ENCODE measurements around the gene BMP2K.
"Not testable (repeated sequence)": the region's sequence is repeated elsewhere in the genome, so short reads cannot be mapped to it uniquely, and the experiment has no call there.

BMP2K gene

GRCh38 chr4:78784236-78784865, 8.2 kb downstream of the BMP2K start:
- H3K27me3 Mint-ChIP-seq: no peaks in the 10 kb centered on the region
- H3K9me3 Mint-ChIP-seq: no peaks in the 10 kb centered on the region
- DNase-seq: no peak
- no peak overlapping the region for H3K4me3 Mint-ChIP-seq
- H3K36me3 Mint-ChIP-seq (ENCODE audit: insufficient read depth): no peaks in the 10 kb centered on the region
- peaks cover 2 to 16% of the 10 kb centered on the region in 2 donors for H3K4me1 Mint-ChIP-seq (ENCODE audit: low read depth in 2 of 2)
- ATAC-seq (replicated peaks): no peak
- no peak overlapping the region for H3K27ac Mint-ChIP-seq

GRCh38 chr4:78787392-78788006, 11.3 kb downstream of the BMP2K start:
- Mint-ChIP-seq H3K36me3 (ENCODE audit: insufficient read depth) (no peaks in the 10 kb centered on the region), H3K4me3 (no peak overlapping the region), H3K27ac (no peak overlapping the region), H3K27me3 (no peaks in the 10 kb centered on the region), H3K9me3 (no peaks in the 10 kb centered on the region), H3K4me1 (ENCODE audit: low read depth in 2 of 2) (peaks cover 2 to 16% of the 10 kb centered on the region in 2 donors)
- DNase-seq: no peak
- no peak for ATAC-seq (replicated peaks)

- Mint-ChIP-seq H3K36me3 (ENCODE audit: insufficient read depth) (no peaks in the 10 kb centered on the region), H3K27me3 (no peaks in the 10 kb centered on the region), H3K27ac (no peak overlapping the region), H3K4me1 (ENCODE audit: low read depth in 2 of 2) (peaks cover 2 to 16% of the 10 kb centered on the region in 2 donors), H3K9me3 (no peaks in the 10 kb centered on the region), H3K4me3 (no peak overlapping the region)
- ATAC-seq (replicated peaks) (no peak), DNase-seq (no peak)
Measured at GRCh38 chr4:78788007-78788889, 12.1 kb downstream of the BMP2K start.

- H3K4me1 Mint-ChIP-seq (ENCODE audit: low read depth in 2 of 2); H3K36me3 Mint-ChIP-seq (ENCODE audit: insufficient read depth); H3K4me3 Mint-ChIP-seq; DNase-seq; ATAC-seq (replicated peaks); H3K27ac Mint-ChIP-seq; H3K27me3 Mint-ChIP-seq; H3K9me3 Mint-ChIP-seq: not testable (repeated sequence)
Measured at GRCh38 chr4:78795594-78796416, 19.7 kb downstream of the BMP2K start.

GRCh38 chr4:78796526-78796925, 20.4 kb downstream of the BMP2K start:
- no peaks in the 10 kb centered on the region for H3K36me3 Mint-ChIP-seq (ENCODE audit: insufficient read depth)
- no peak for ATAC-seq (replicated peaks)
- no peak overlapping the region for H3K4me3 Mint-ChIP-seq
- H3K27me3 Mint-ChIP-seq: no peaks in the 10 kb centered on the region
- H3K4me1 Mint-ChIP-seq (ENCODE audit: low read depth in 2 of 2): peaks cover 2 to 3% of the 10 kb centered on the region in 2 donors
- no peak overlapping the region for H3K27ac Mint-ChIP-seq
- no peaks in the 10 kb centered on the region for H3K9me3 Mint-ChIP-seq
- no peak for DNase-seq

GRCh38 chr4:78797777-78798284, 21.7 kb downstream of the BMP2K start:
- Mint-ChIP-seq H3K4me3 (no peak overlapping the region), H3K27me3 (no peaks in the 10 kb centered on the region), H3K4me1 (ENCODE audit: low read depth in 2 of 2) (peaks cover 2 to 6% of the 10 kb centered on the region in 2 donors), H3K36me3 (ENCODE audit: insufficient read depth) (no peaks in the 10 kb centered on the region), H3K9me3 (no peaks in the 10 kb centered on the region), H3K27ac (no peak overlapping the region)
- no peak for DNase-seq
- ATAC-seq (replicated peaks): no peak

GRCh38 chr4:78799551-78800495, 23.7 kb downstream of the BMP2K start:
- no peak overlapping the region for H3K27ac Mint-ChIP-seq
- H3K36me3 Mint-ChIP-seq (ENCODE audit: insufficient read depth): no peaks in the 10 kb centered on the region
- no peaks in the 10 kb centered on the region for H3K27me3 Mint-ChIP-seq
- peaks cover 2 to 6% of the 10 kb centered on the region in 2 donors for H3K4me1 Mint-ChIP-seq (ENCODE audit: low read depth in 2 of 2)
- no peak for ATAC-seq (replicated peaks)
- H3K9me3 Mint-ChIP-seq: no peaks in the 10 kb centered on the region
- H3K4me3 Mint-ChIP-seq: no peak overlapping the region
- DNase-seq: no peak

- H3K4me3 Mint-ChIP-seq: no peak overlapping the region
Measured at GRCh38 chr4:78800965-78801364, 24.8 kb downstream of the BMP2K start.

GRCh38 chr4:78803983-78804382, 27.8 kb downstream of the BMP2K start:
- Mint-ChIP-seq H3K36me3 (ENCODE audit: insufficient read depth) (peaks cover 5% of the 10 kb centered on the region), H3K9me3 (no peaks in the 10 kb centered on the region), H3K4me1 (ENCODE audit: low read depth in 2 of 2) (peaks cover 2 to 6% of the 10 kb centered on the region in 2 donors), H3K4me3 (no peak overlapping the region), H3K27me3 (no peaks in the 10 kb centered on the region), H3K27ac (no peak overlapping the region)
- ATAC-seq (replicated peaks) (no peak), DNase-seq (no peak)

More at GRCh38 chr4:78800965-78801364, 24.8 kb downstream of the BMP2K start:
- ATAC-seq (replicated peaks) (no peak), DNase-seq (no peak)
- peaks cover 2 to 6% of the 10 kb centered on the region in 2 donors for H3K4me1 Mint-ChIP-seq (ENCODE audit: low read depth in 2 of 2)
- H3K9me3 Mint-ChIP-seq: no peaks in the 10 kb centered on the region
- no peak overlapping the region for H3K27ac Mint-ChIP-seq
- H3K27me3 Mint-ChIP-seq: no peaks in the 10 kb centered on the region
- no peaks in the 10 kb centered on the region for H3K36me3 Mint-ChIP-seq (ENCODE audit: insufficient read depth)

GRCh38 chr4:78806943-78807460, 30.9 kb downstream of the BMP2K start:
- no peaks in the 10 kb centered on the region for H3K27me3 Mint-ChIP-seq
- DNase-seq: no peak
- no peak for ATAC-seq (replicated peaks)
- no peaks in the 10 kb centered on the region for H3K4me1 Mint-ChIP-seq (ENCODE audit: low read depth in 2 of 2)
- H3K9me3 Mint-ChIP-seq: no peaks in the 10 kb centered on the region
- H3K36me3 Mint-ChIP-seq (ENCODE audit: insufficient read depth): peaks cover 5% of the 10 kb centered on the region
- H3K4me3 Mint-ChIP-seq: no peak overlapping the region
- H3K27ac Mint-ChIP-seq: peak overlapping the region in 1 of 2 donors; percentile 46

GRCh38 chr4:78809295-78809694, 33.1 kb downstream of the BMP2K start:
- peaks cover 5% of the 10 kb centered on the region for H3K36me3 Mint-ChIP-seq (ENCODE audit: insufficient read depth)
- no peak overlapping the region for H3K27ac Mint-ChIP-seq
- DNase-seq (no peak), ATAC-seq (replicated peaks) (no peak)
- H3K27me3 Mint-ChIP-seq: no peaks in the 10 kb centered on the region
- H3K4me1 Mint-ChIP-seq (ENCODE audit: low read depth in 2 of 2): peaks cover 2 to 7% of the 10 kb centered on the region in 2 donors
- no peaks in the 10 kb centered on the region for H3K9me3 Mint-ChIP-seq
- H3K4me3 Mint-ChIP-seq: no peak overlapping the region

Measured in effector memory CD8-positive, alpha-beta T cell (primary cell).